H1 (cell line): ENCODE results near the gene SLC35F3. TPM values are rescaled to one million over a fixed set of nuclear protein-coding genes. Genes with fewer than 3 reads are reported as not detected.

Experiments
- CTCF ChIA-PET: fragments of 300-600 bp; sonication (Branson Sonifier 250); formaldehyde crosslinking; loops from one replicate; lab custom pipeline; 2021; ENCODE audit not compliant: partially characterized antibody; lab: Charles Lee
- POLR2A ChIA-PET: fragments of 300-600 bp; sonication (Branson Sonifier 250); formaldehyde crosslinking; loops from one replicate; lab custom pipeline; 2021; ENCODE audit warnings: inconsistent platforms; ENCODE audit not compliant: partially characterized antibody; lab: Charles Lee
- DNase-seq, 2 experiments: peaks; one replicate each; pipeline versions ENCODE4 v3.0.0 to v3.0.0-alpha.2; 2010 to 2022; ENCODE audit warnings: low spot score in 2 of 2, low read depth in 1 of 2, mixed read lengths in 1 of 2
- FAIRE-seq: peaks from 2 replicates; lab custom pipeline; 2011; peaks lifted over from hg19 to GRCh38; lab: Jason Lieb, UNC
- H2AFZ ChIP-seq: 2 replicates; pipeline ENCODE4 v1.8.1; 2012; ENCODE audit warnings: low read length, inconsistent platforms
- H2AK5ac ChIP-seq: 2 replicates; pipeline ENCODE4 v1.6.1; 2013; ENCODE audit warnings: low read depth, low read length
- H2BK120ac ChIP-seq: replicated peaks from 2 replicates; pipeline ENCODE3; 2013; ENCODE audit warnings: low read depth, low read length, inconsistent platforms
- H2BK12ac ChIP-seq: 2 replicates; pipeline ENCODE4 v1.6.1; 2013; ENCODE audit warnings: low read depth, low read length
- H2BK15ac ChIP-seq: 2 replicates; pipeline ENCODE4 v1.6.1; 2013; ENCODE audit warnings: low read length
- H2BK20ac ChIP-seq: 2 replicates; pipeline ENCODE4 v1.6.1; 2013; ENCODE audit warnings: low read length
- H2BK5ac ChIP-seq: 2 replicates; pipeline ENCODE4 v1.6.1; 2013; ENCODE audit warnings: low read depth, low read length
- H3K14ac ChIP-seq: 2 replicates; pipeline ENCODE4 v1.6.1; 2013; ENCODE audit warnings: inconsistent platforms; ENCODE audit not compliant: insufficient read length
- H3K18ac ChIP-seq: 2 replicates; pipeline ENCODE4 v1.6.1; 2013; ENCODE audit warnings: low read length; ENCODE audit errors: extremely low read depth
- H3K23ac ChIP-seq: 2 replicates; pipeline ENCODE4 v1.6.1; 2013; ENCODE audit warnings: inconsistent platforms; ENCODE audit not compliant: insufficient read length
- H3K23me2 ChIP-seq: 2 replicates; pipeline ENCODE4 v1.6.1; 2013; ENCODE audit warnings: low read depth, low read length
- H3K27ac ChIP-seq: 2 replicates; pipeline ENCODE4 v1.6.1; 2011; ENCODE audit warnings: low read depth, low read length, inconsistent platforms
- H3K27me3 ChIP-seq, 4 experiments: replicated peaks in 1 of 4; 1 replicate in 1 of 4; 2 replicates in 3 of 4; pipeline versions ENCODE4 v1.6.1 to v1.8.1; 2011 to 2013; ENCODE audit warnings: low read length in 3 of 4, mild to moderate bottlenecking in 3 of 4, inconsistent platforms in 2 of 4, mixed read lengths in 2 of 4, moderate library complexity in 1 of 4; ENCODE audit not compliant: control insufficient read depth in 3 of 4, insufficient read depth in 3 of 4; ENCODE audit errors: extremely low read depth in 1 of 4
- H3K36me3 ChIP-seq, 4 experiments: 2 replicates each; pipeline versions ENCODE4 v1.6.1 to v1.8.1; 2011 to 2013; ENCODE audit warnings: mild to moderate bottlenecking in 4 of 4, low read length in 3 of 4, moderate library complexity in 2 of 4, control low read depth in 1 of 4, inconsistent platforms in 1 of 4; ENCODE audit not compliant: insufficient read depth in 4 of 4, control insufficient read depth in 2 of 4
- H3K4ac ChIP-seq: replicated peaks from 2 replicates; pipeline ENCODE3; 2013; ENCODE audit warnings: low read length, low read depth, mixed read lengths, inconsistent platforms; ENCODE audit not compliant: insufficient read length
- H3K4me1 ChIP-seq, 4 experiments: replicated peaks in 1 of 4; 1 replicate in 1 of 4; 2 replicates in 3 of 4; pipeline versions ENCODE4 v1.6.1 to v1.8.1; 2011 to 2013; ENCODE audit warnings: low read length in 3 of 4, inconsistent platforms in 2 of 4, mixed read lengths in 1 of 4; ENCODE audit not compliant: insufficient read depth in 4 of 4, control insufficient read depth in 3 of 4
- H3K4me2 ChIP-seq, 2 experiments: 2 replicates each; pipeline versions ENCODE4 v1.6.1 to v1.8.1; 2011 to 2013; ENCODE audit warnings: low read depth in 2 of 2, low read length in 2 of 2, control low read depth in 1 of 2, inconsistent platforms in 1 of 2, mild to moderate bottlenecking in 1 of 2; ENCODE audit not compliant: insufficient read depth in 1 of 2
- H3K4me3 ChIP-seq, 4 experiments: fragments of 200-600, 300-600 bp in 1 of 4; sonication (generic), shearing (Covaris generic), sonication (Bioruptor Twin) in 1 of 4; 2 replicates each; pipeline versions ENCODE4 v1.5.1 to v1.8.1; 2011 to 2016; ENCODE audit warnings: low read length in 4 of 4, low read depth in 3 of 4, control low read depth in 2 of 4, inconsistent platforms in 2 of 4, mild to moderate bottlenecking in 2 of 4, mixed read lengths in 1 of 4, moderate library complexity in 1 of 4; ENCODE audit not compliant: insufficient read depth in 2 of 4; ENCODE audit errors: extremely low read depth in 1 of 4
- H3K56ac ChIP-seq: replicated peaks from 2 replicates; pipeline ENCODE3; 2013; ENCODE audit warnings: low read depth, mild to moderate bottlenecking, mixed read lengths, low read length, inconsistent platforms; ENCODE audit not compliant: insufficient read length
- H3K79me1 ChIP-seq: 2 replicates; pipeline ENCODE4 v1.6.1; 2013; ENCODE audit warnings: low read depth, low read length, control low read depth
- H3K79me2 ChIP-seq, 2 experiments: 2 replicates each; pipeline versions ENCODE4 v1.6.1 to v1.8.1; 2012 to 2013; ENCODE audit warnings: low read length in 2 of 2, mild to moderate bottlenecking in 2 of 2, inconsistent platforms in 1 of 2; ENCODE audit not compliant: insufficient read depth in 2 of 2, control insufficient read depth in 1 of 2
- H3K9ac ChIP-seq, 4 experiments: replicated peaks in 1 of 4; 1 replicate in 1 of 4; 2 replicates in 3 of 4; pipeline versions ENCODE4 v1.6.1 to v1.8.1; 2011 to 2013; ENCODE audit warnings: low read depth in 3 of 4, low read length in 3 of 4, control low read depth in 2 of 4, mild to moderate bottlenecking in 2 of 4, moderate library complexity in 2 of 4, inconsistent platforms in 1 of 4; ENCODE audit errors: extremely low read depth in 1 of 4
- H3K9me3 ChIP-seq, 2 experiments: 2 replicates each; pipeline versions ENCODE4 v1.6.1 to v1.8.1; 2012 to 2013; ENCODE audit warnings: mild to moderate bottlenecking in 2 of 2, moderate library complexity in 2 of 2, control low read depth in 1 of 2, inconsistent platforms in 1 of 2, low read depth in 1 of 2, low read length in 1 of 2, mixed read lengths in 1 of 2; ENCODE audit not compliant: insufficient read depth in 2 of 2
- H4K20me1 ChIP-seq, 2 experiments: replicated peaks in 1 of 2; 2 replicates each; pipeline versions ENCODE3 to v1.8.1; 2011 to 2013; ENCODE audit warnings: inconsistent platforms in 2 of 2, low read length in 2 of 2, mild to moderate bottlenecking in 1 of 2; ENCODE audit not compliant: insufficient read depth in 2 of 2, control insufficient read depth in 1 of 2
- H4K5ac ChIP-seq: 2 replicates; pipeline ENCODE4 v1.6.1; 2013; ENCODE audit warnings: low read length, low read depth, mixed read lengths, inconsistent platforms; ENCODE audit not compliant: insufficient read length
- H4K8ac ChIP-seq: 2 replicates; pipeline ENCODE4 v1.8.0; 2013; ENCODE audit warnings: mild to moderate bottlenecking, moderate library complexity, low read length, inconsistent platforms; ENCODE audit not compliant: insufficient read depth; ENCODE audit errors: extremely low read depth
- H4K91ac ChIP-seq: replicated peaks from 2 replicates; pipeline ENCODE3; 2013; ENCODE audit warnings: low read length, mixed read lengths, inconsistent platforms; ENCODE audit not compliant: insufficient read length
- BACH1 ChIP-seq: IDR thresholded peaks from 2 replicates; pipeline ENCODE4 v1.6.1; 2012; ENCODE audit warnings: low read length, improper control_type of control experiment
- CTCF ChIP-seq, 3 experiments: IDR thresholded peaks; 1 replicate in 2 of 3; 2 replicates in 1 of 3; pipeline versions ENCODE4 v1.5.1 to v1.6.1; 2011; ENCODE audit warnings: low read length in 3 of 3, mild to moderate bottlenecking in 3 of 3, inconsistent platforms in 2 of 3, low read depth in 1 of 3, moderate library complexity in 1 of 3; ENCODE audit not compliant: insufficient read depth in 1 of 3; ENCODE audit errors: control extremely low read depth in 1 of 3
- JUN ChIP-seq: IDR thresholded peaks from 2 replicates; pipeline ENCODE4 v1.6.1; 2011; ENCODE audit warnings: low read depth, mild to moderate bottlenecking, improper control_type of control experiment, low read length
- JUND ChIP-seq: IDR thresholded peaks from 2 replicates; pipeline ENCODE4 v1.6.1; 2011; ENCODE audit warnings: mild to moderate bottlenecking, improper control_type of control experiment, low read length
- KDM1A ChIP-seq: fragments of 200-600, 300-600 bp; sonication (generic); IDR thresholded peaks from 2 replicates; pipeline ENCODE4 v1.7.1; 2016; ENCODE audit warnings: mild to moderate bottlenecking, low read length, borderline replicate concordance
- POLR2AphosphoS5 ChIP-seq: IDR thresholded peaks from 2 replicates; pipeline ENCODE4 v1.6.1; 2011; ENCODE audit warnings: low read depth, low read length
- RNF2 ChIP-seq: fragments of 200-900, 300-1000 bp; sonication (generic); IDR thresholded peaks from 2 replicates; pipeline ENCODE4 v1.7.1; 2016; ENCODE audit warnings: borderline replicate concordance, low read depth, mild to moderate bottlenecking, antibody characterized with exemption, low read length; ENCODE audit not compliant: poor library complexity, severe bottlenecking; ENCODE audit errors: missing control alignments
- SAP30 ChIP-seq: fragments of 300-600 bp; sonication (generic); IDR thresholded peaks from 2 replicates; pipeline ENCODE4 v1.7.1; 2012; ENCODE audit warnings: low read length, moderate library complexity, mild to moderate bottlenecking, inconsistent platforms; ENCODE audit not compliant: insufficient read depth, insufficient replicate concordance
- SP1 ChIP-seq: IDR thresholded peaks from 2 replicates; pipeline ENCODE4 v1.6.1; 2011; ENCODE audit warnings: low read depth, low read length
- SUZ12 ChIP-seq: fragments of 200-600 bp; sonication (generic); IDR thresholded peaks from 2 replicates; pipeline ENCODE4 v1.6.1; 2012; ENCODE audit warnings: mild to moderate bottlenecking, inconsistent platforms, low read length, moderate library complexity, mixed read lengths
- YY1 ChIP-seq: IDR thresholded peaks from 2 replicates; pipeline ENCODE4 v1.6.1; 2011; ENCODE audit warnings: low read depth, mild to moderate bottlenecking, low read length
- ZNF274 ChIP-seq: IDR thresholded peaks from 2 replicates; pipeline ENCODE4 v1.7.0; 2012; ENCODE audit warnings: low read length, borderline replicate concordance; ENCODE audit errors: extremely low read depth
- WGBS, 2 experiments: shearing (Covaris generic) in 1 of 2; methylation state at CpG; one replicate each; pipeline versions ENCODE4 v1.1.6 to v1.1.7; 2013 to 2015; ENCODE audit warnings: low lambda C conversion rate in 2 of 2, mixed read lengths in 2 of 2, inconsistent platforms in 1 of 2, low coverage in 1 of 2, missing lambda C conversion rate in 1 of 2; ENCODE audit not compliant: insufficient replicate concordance in 2 of 2, insufficient coverage in 1 of 2, insufficient read length in 1 of 2; ENCODE audit errors: extremely low coverage in 1 of 2, missing lambda C conversion rate in 1 of 2; 5-methylcytosine and 5-hydroxymethylcytosine counted together
- polyA plus RNA-seq, 7 experiments: library from polyadenylated mRNA; depleted of rRNA in 3 of 7; stranded (reverse) in 5 of 7; unstranded in 2 of 7; fragments of >200 nt in 5 of 7; fragments of 200-250 nt in 2 of 7; gene quantifications; 1 replicate in 5 of 7; 2 replicates in 1 of 7; 4 replicates in 1 of 7; pipeline versions ENCODE4 v1.2.1 to v1.2.3, GENCODE V29; 2011 to 2013; ENCODE audit warnings: missing spikeins in 2 of 7, mixed read lengths in 2 of 7
- total RNA-seq: library from RNA; stranded (reverse); fragmentation: NEBNext Ultra II Directional; extraction: Animal tissue kit (Norgen Biotek cat#: 25700); gene quantifications from 2 replicates; pipeline ENCODE4 v1.2.1, GENCODE V29; 2021

The SLC35F3 gene
- total and polyA plus RNA-seq, 2 of the 8 experiments (the other 6 are each of a cell fraction or from before 2014, with no cell fraction given), result 0.78 to 1.2 TPM

GRCh38 chr1:234139966-234140365 lies 235.5 kb downstream of the SLC35F3 start:
- no peaks in the 10 kb centered on the region for H3K4me1 ChIP-seq
- no peak for TF ChIP-seq ZNF274
- TF ChIP-seq KDM1A, result no peak
- TF ChIP-seq JUND, result no peak
- TF ChIP-seq POLR2AphosphoS5, result no peak
- no peak for TF ChIP-seq YY1
- TF ChIP-seq SUZ12, result no peak
- TF ChIP-seq SAP30, result no peak
- no peak for TF ChIP-seq SP1
- TF ChIP-seq RNF2, result no peak
- TF ChIP-seq JUN, result no peak
- no peak for TF ChIP-seq BACH1
- TF ChIP-seq CTCF (IDR thresholded peaks at IDR 0.05; ENCODE audit: control extremely low read depth in 1 of 3, insufficient read depth in 1 of 3, low read depth in 1 of 3, low read length in 3 of 3), result no peak

More at GRCh38 chr1:234139966-234140365, 235.5 kb downstream of the SLC35F3 start:
- no peak overlapping the region for H4K5ac ChIP-seq
- no peak overlapping the region for H3K4ac ChIP-seq
- no peak overlapping the region for H3K18ac ChIP-seq
- no peak for FAIRE-seq
- H3K23ac ChIP-seq, result no peak overlapping the region
- H3K36me3 ChIP-seq, result no peaks in the 10 kb centered on the region
- no peak overlapping the region for H3K9ac ChIP-seq
- no peak overlapping the region for H3K4me3 ChIP-seq
- 92% methylated on average over 6 of the region's 6 CpGs; no CpG with 5 or more reads in 1 of the 2 experiments for WGBS, 2 experiments
- H4K20me1 ChIP-seq, result no peaks in the 10 kb centered on the region
- H3K9me3 ChIP-seq, result no peaks in the 10 kb centered on the region
- H3K23me2 ChIP-seq, result no peaks in the 10 kb centered on the region
- ChIA-PET POLR2A (no interaction called here), CTCF (no interaction called here)
- no peaks in the 10 kb centered on the region for H3K79me1 ChIP-seq
- H2BK5ac ChIP-seq, result no peak overlapping the region
- no peak overlapping the region for H3K56ac ChIP-seq
- H4K8ac ChIP-seq, result no peak overlapping the region
- H4K91ac ChIP-seq, result no peak overlapping the region
- H2AK5ac ChIP-seq, result no peak overlapping the region
- no peak overlapping the region for H2AFZ ChIP-seq
- H2BK20ac ChIP-seq, result no peak overlapping the region
- no peak overlapping the region for H3K14ac ChIP-seq
- no peak overlapping the region for H2BK12ac ChIP-seq
- H2BK15ac ChIP-seq, result no peak overlapping the region
- no peak for DNase-seq
- H2BK120ac ChIP-seq, result no peak overlapping the region
- H3K27ac ChIP-seq, result no peak overlapping the region
- H3K79me2 ChIP-seq, result no peaks in the 10 kb centered on the region
- no peak overlapping the region for H3K4me2 ChIP-seq
- no peaks in the 10 kb centered on the region for H3K27me3 ChIP-seq
